ENCODE measurements around the gene LILRA5. TPM values are rescaled to one million over a fixed set of nuclear protein-coding genes. Genes with fewer than 3 reads are reported as not detected.

Gene LILRA5
- total and polyA plus RNA-seq, 2 of the 4 experiments (the other 2 are of a cell fraction) = not detected

DNA sequence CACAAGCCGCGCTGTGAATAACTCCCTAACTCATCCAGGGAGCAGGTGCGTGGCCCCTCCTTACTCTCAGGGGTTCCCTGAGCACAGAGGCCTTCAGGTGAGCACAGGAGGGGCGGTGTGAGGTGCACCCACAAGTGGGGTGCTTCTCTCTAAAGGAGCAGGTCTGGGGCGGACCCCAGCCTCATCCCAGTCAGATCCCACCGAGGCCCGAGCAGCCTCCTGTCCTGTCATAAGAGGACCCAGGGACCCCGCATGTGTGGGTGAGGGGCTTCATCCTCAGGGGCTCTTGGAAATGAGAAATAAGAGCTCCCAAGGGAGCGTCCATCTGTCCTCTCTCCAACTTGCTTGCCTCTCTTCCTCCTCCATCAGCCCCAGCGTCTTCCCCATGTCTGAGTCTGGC is 3.0 kb upstream of the LILRA5 start:
- Histone ChIP-seq H4K20me1 (ENCODE audit: insufficient read depth, low read length) (no peaks in the 10 kb centered on the region), H3K9me3 (ENCODE audit: control insufficient read depth, insufficient read depth, low read length) (no peaks in the 10 kb centered on the region; the same call in 1 of the 2 replicates), H3K9me1 (ENCODE audit: insufficient read depth, low read length) (no peaks in the 10 kb centered on the region), H3K23ac (ENCODE audit: low read depth, low read length) (no peak overlapping the region), H4K5ac (ENCODE audit: low read depth, low read length) (no peak overlapping the region), H3K4ac (ENCODE audit: low read depth, low read length) (no peak overlapping the region), H3K4me1 (ENCODE audit: control insufficient read depth, insufficient read depth, low read length) (no peaks in the 10 kb centered on the region), H3K4me2 (ENCODE audit: low read depth, low read length) (no peak overlapping the region), H3K4me3 (ENCODE audit: insufficient read depth, low read depth, low read length) (no peak overlapping the region), H4K8ac (ENCODE audit: low read depth in 2 of 2, low read length in 2 of 2) (no peak overlapping the region), H3K36me3 (ENCODE audit: control insufficient read depth, insufficient read depth, low read length) (no peaks in the 10 kb centered on the region), H3K79me1 (ENCODE audit: low read depth in 1 of 2, low read length in 2 of 2) (no peaks in the 10 kb centered on the region), H2AK5ac (ENCODE audit: low read depth, low read length) (no peak overlapping the region), H3K27ac (ENCODE audit: insufficient read depth, low read length) (no peak overlapping the region), H3K56ac (ENCODE audit: extremely low read depth, insufficient read depth, low read length) (no peak overlapping the region), H2BK120ac (ENCODE audit: low read depth, low read length) (no peak overlapping the region), H4K91ac (ENCODE audit: insufficient read depth, low read depth, low read length) (no peak overlapping the region), H2BK5ac (ENCODE audit: low read depth, low read length, poor library complexity, severe bottlenecking) (no peak overlapping the region), H3K9ac (ENCODE audit: low read depth, low read length) (no peak overlapping the region), H3K18ac (ENCODE audit: low read depth, low read length) (no peak overlapping the region), H3K14ac (replicated peaks; ENCODE audit: low read depth, low read length) (no peak overlapping the region), H3K27me3 (ENCODE audit: control insufficient read depth, insufficient read depth, low read length) (no peaks in the 10 kb centered on the region), H2BK20ac (ENCODE audit: low read depth, low read length) (no peak overlapping the region), H2AK9ac (replicated peaks; ENCODE audit: low read depth, low read length, poor library complexity) (no peak overlapping the region), H2BK15ac (ENCODE audit: low read depth, low read length) (no peak overlapping the region), H2AFZ (replicated peaks; ENCODE audit: low read length, poor library complexity) (no peak overlapping the region)
- intact Hi-C loops (cut with micrococcal nuclease) (no loop called here), in situ Hi-C loops (cut with MboI; ENCODE audit: low sequenced_read_pairs) (no loop called here), dilution Hi-C loops (cut with HindIII; ENCODE audit: low sequenced_read_pairs, unreplicated experiment) (no loop called here)
- ChIA-PET CTCF (no interaction called here), POLR2A (ENCODE audit: unreplicated experiment) (no interaction called here)
- ATAC-seq (ENCODE audit: low read depth) = no peak
- WGBS, 2 experiments (ENCODE audit: extremely low coverage in 2 of 2, insufficient read length in 1 of 2) = 20% methylated on average over 1 of the region's 10 CpGs; no CpG with 5 or more reads in 1 of the 2 experiments
- no TSS peak for BruUV-seq (replicated peaks)
- no peak for DNase-seq
- TF ChIP-seq RFX5 (IDR thresholded peaks at IDR 0.05; ENCODE audit: low read depth, low read length) = no peak
- TF ChIP-seq POLR2A (IDR thresholded peaks at IDR 0.05; ENCODE audit: low read depth, low read length) = no peak
- TF ChIP-seq MXI1 (IDR thresholded peaks at IDR 0.05; ENCODE audit: borderline replicate concordance, low read depth, low read length) = no peak
- TF ChIP-seq MAZ (IDR thresholded peaks at IDR 0.05; ENCODE audit: borderline replicate concordance, low read depth, low read length) = no peak
- TF ChIP-seq, protein P1, sequence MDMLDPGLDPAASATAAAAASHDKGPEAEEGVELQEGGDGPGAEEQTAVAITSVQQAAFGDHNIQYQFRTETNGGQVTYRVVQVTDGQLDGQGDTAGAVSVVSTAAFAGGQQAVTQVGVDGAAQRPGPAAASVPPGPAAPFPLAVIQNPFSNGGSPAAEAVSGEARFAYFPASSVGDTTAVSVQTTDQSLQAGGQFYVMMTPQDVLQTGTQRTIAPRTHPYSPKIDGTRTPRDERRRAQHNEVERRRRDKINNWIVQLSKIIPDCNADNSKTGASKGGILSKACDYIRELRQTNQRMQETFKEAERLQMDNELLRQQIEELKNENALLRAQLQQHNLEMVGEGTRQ (IDR thresholded peaks at IDR 0.05; ENCODE audit: low read depth, low read length) = no peak
- no peak for TF ChIP-seq SMC3 (IDR thresholded peaks at IDR 0.05; ENCODE audit: low read depth, low read length)
- TF ChIP-seq, protein P2, sequence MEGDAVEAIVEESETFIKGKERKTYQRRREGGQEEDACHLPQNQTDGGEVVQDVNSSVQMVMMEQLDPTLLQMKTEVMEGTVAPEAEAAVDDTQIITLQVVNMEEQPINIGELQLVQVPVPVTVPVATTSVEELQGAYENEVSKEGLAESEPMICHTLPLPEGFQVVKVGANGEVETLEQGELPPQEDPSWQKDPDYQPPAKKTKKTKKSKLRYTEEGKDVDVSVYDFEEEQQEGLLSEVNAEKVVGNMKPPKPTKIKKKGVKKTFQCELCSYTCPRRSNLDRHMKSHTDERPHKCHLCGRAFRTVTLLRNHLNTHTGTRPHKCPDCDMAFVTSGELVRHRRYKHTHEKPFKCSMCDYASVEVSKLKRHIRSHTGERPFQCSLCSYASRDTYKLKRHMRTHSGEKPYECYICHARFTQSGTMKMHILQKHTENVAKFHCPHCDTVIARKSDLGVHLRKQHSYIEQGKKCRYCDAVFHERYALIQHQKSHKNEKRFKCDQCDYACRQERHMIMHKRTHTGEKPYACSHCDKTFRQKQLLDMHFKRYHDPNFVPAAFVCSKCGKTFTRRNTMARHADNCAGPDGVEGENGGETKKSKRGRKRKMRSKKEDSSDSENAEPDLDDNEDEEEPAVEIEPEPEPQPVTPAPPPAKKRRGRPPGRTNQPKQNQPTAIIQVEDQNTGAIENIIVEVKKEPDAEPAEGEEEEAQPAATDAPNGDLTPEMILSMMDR (conservative IDR thresholded peaks at IDR 0.05; ENCODE audit: low read depth, low read length) = no peak
- TF ChIP-seq, protein P3, sequence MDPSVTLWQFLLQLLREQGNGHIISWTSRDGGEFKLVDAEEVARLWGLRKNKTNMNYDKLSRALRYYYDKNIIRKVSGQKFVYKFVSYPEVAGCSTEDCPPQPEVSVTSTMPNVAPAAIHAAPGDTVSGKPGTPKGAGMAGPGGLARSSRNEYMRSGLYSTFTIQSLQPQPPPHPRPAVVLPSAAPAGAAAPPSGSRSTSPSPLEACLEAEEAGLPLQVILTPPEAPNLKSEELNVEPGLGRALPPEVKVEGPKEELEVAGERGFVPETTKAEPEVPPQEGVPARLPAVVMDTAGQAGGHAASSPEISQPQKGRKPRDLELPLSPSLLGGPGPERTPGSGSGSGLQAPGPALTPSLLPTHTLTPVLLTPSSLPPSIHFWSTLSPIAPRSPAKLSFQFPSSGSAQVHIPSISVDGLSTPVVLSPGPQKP (IDR thresholded peaks at IDR 0.05; ENCODE audit: borderline replicate concordance, low read depth, low read length) = no peak
- no peak for TF ChIP-seq NFE2L2 (IDR thresholded peaks at IDR 0.05; ENCODE audit: low read depth, low read length)
- no peak for TF ChIP-seq MAFK (IDR thresholded peaks at IDR 0.05; ENCODE audit: low read depth, low read length)
- no peak for TF ChIP-seq BHLHE40 (IDR thresholded peaks at IDR 0.05; ENCODE audit: low read depth, low read length)

Data from IMR-90 (cell line).